Esophagus (tissue), 2 donors: ENCODE results near the gene KRTAP9-1. TPM values are rescaled to one million over a fixed set of nuclear protein-coding genes. Genes with fewer than 3 reads are reported as not detected.
"Not testable (repeated sequence)": the region's sequence is repeated elsewhere in the genome, so short reads cannot be mapped to it uniquely, and the experiment has no call there.

Experiments
- H3K27ac ChIP-seq, 2 donors: one replicate each; pipeline ENCODE4 v1.5.1; 2013; ENCODE audit warnings: low read depth in 2 of 2, mild to moderate bottlenecking in 2 of 2, inconsistent platforms in 1 of 2, low read length in 1 of 2, moderate library complexity in 1 of 2
- H3K27me3 ChIP-seq, 2 donors: one replicate each; pipeline ENCODE4 v1.6.1; 2013; ENCODE audit warnings: low read length in 2 of 2, control low read depth in 1 of 2, mild to moderate bottlenecking in 1 of 2; ENCODE audit not compliant: insufficient read depth in 2 of 2, control insufficient read depth in 1 of 2
- H3K36me3 ChIP-seq, 2 donors: one replicate each; pipeline ENCODE4 v1.6.1; 2013; ENCODE audit warnings: low read length in 1 of 2; ENCODE audit not compliant: control insufficient read depth in 2 of 2, insufficient read depth in 2 of 2
- H3K4me1 ChIP-seq, 2 donors: one replicate each; pipeline ENCODE4 v1.6.1; 2013; ENCODE audit warnings: low read length in 1 of 2; ENCODE audit not compliant: control insufficient read depth in 2 of 2, insufficient read depth in 2 of 2
- H3K4me3 ChIP-seq, 2 donors: one replicate each; pipeline ENCODE4 v1.5.1; 2013; ENCODE audit warnings: low read length in 2 of 2, mild to moderate bottlenecking in 2 of 2, low read depth in 1 of 2, moderate library complexity in 1 of 2
- H3K9me3 ChIP-seq, 2 donors: one replicate each; pipeline ENCODE4 v1.6.1; 2013; ENCODE audit warnings: mild to moderate bottlenecking in 2 of 2, low read depth in 1 of 2, low read length in 1 of 2, moderate library complexity in 1 of 2; ENCODE audit not compliant: control insufficient read depth in 2 of 2, insufficient read depth in 1 of 2
- WGBS, 2 donors: extraction: QIAGEN DNeasy Blood & Tissue Kit; methylation state at CpG; one replicate each; pipeline ENCODE4 v1.1.7; 2013; 5-methylcytosine and 5-hydroxymethylcytosine counted together
- polyA plus RNA-seq, 2 donors: library from polyadenylated mRNA; stranded (reverse); fragments of 200-250 nt; gene quantifications; one replicate each; pipeline ENCODE4 v1.2.3, GENCODE V29; 2013
- donor health status: healthy with polysubstance abuse.
- donor health status: Bipolar disorder and iron deficiency.

KRTAP9-1 gene, protein sequence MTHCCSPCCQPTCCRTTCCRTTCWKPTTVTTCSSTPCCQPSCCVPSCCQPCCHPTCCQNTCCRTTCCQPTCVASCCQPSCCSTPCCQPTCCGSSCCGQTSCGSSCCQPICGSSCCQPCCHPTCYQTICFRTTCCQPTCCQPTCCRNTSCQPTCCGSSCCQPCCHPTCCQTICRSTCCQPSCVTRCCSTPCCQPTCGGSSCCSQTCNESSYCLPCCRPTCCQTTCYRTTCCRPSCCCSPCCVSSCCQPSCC
- not detected for polyA plus RNA-seq

DNA sequence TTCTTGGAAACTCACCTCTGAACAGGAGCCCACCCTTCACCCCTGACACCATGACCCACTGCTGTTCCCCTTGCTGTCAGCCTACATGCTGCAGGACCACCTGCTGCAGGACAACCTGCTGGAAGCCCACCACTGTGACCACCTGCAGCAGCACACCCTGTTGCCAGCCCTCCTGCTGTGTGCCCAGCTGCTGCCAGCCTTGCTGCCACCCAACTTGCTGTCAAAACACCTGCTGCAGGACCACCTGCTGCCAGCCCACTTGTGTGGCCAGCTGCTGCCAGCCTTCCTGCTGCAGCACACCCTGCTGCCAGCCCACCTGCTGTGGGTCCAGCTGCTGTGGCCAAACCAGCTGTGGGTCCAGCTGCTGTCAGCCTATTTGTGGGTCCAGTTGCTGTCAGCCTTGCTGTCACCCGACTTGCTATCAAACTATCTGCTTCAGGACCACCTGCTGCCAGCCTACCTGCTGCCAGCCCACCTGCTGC, at the start of gene KRTAP9-1:
Gene KRTAP9-1 (plus strand): TSS at position 51 of the 482 bp plus-strand sequence. CDS start 0 bp downstream, at position 51.
- H3K27ac ChIP-seq, H3K4me3 ChIP-seq, H3K9me3 ChIP-seq, H3K4me1 ChIP-seq, H3K36me3 ChIP-seq, H3K27me3 ChIP-seq: not testable (repeated sequence)
- WGBS, 2 donors, result 59 to 80% methylated on average over 1 of the region's 1 CpG

- Histone ChIP-seq H3K27ac (no peak within 1 kb of the TSS), H3K36me3 (no peaks in the 10 kb centered on the region), H3K4me1 (no peaks in the 10 kb centered on the region), H3K27me3 (no peaks in the 10 kb centered on the region), H3K4me3 (no peak within 1 kb of the TSS), H3K9me3 (peaks cover 6 to 8% of the 10 kb centered on the region in 2 donors)
- WGBS, 2 donors, result 82 to 83% methylated on average over 6 of the region's 6 CpGs
Observed at GRCh38 chr17:41140360-41141131, 49.1 kb upstream of the KRTAP9-1 start, which contains the start of gene KRTAP4-6. KRTAP4-6 (minus strand) TSS chr17:41140544; CDS start chr17:41140487, 57 bp downstream.

GRCh38 chr17:41141361-41141760, 48.3 kb upstream of the KRTAP9-1 start:
- H3K27me3 ChIP-seq, result no peaks in the 10 kb centered on the region
- H3K4me3 ChIP-seq, result no peak overlapping the region
- H3K9me3 ChIP-seq, result peaks cover 6 to 8% of the 10 kb centered on the region in 2 donors
- H3K4me1 ChIP-seq, result no peaks in the 10 kb centered on the region
- H3K27ac ChIP-seq, result no peak overlapping the region
- no peaks in the 10 kb centered on the region for H3K36me3 ChIP-seq

DNA sequence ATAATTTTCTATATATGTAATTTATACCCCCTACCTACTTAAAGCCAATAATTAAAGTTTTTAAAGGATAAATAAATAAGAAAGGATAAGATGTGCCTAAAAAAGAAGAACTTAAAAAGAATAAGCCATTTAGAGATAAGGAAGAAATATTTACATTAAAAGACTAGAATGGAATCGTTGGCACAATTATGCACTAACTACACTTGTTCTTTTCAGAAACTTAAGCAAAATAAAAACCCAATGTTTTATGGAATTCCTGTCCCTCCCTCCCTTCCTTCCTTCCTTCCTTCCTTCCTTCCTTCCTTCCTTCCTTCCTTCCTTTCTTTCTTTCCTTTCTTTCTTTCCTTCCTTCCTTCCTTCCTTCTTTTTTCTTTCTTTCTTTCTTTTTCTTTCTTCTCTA, 44.8 kb upstream of the KRTAP9-1 start:
- Histone ChIP-seq H3K9me3 (peaks cover 5 to 6% of the 10 kb centered on the region in 2 donors), H3K4me3 (no peak overlapping the region), H3K27ac (no peak overlapping the region), H3K27me3 (no peaks in the 10 kb centered on the region), H3K4me1 (no peaks in the 10 kb centered on the region), H3K36me3 (no peaks in the 10 kb centered on the region)
- WGBS, 2 donors, result 77 to 86% methylated on average over 1 of the region's 1 CpG

DNA sequence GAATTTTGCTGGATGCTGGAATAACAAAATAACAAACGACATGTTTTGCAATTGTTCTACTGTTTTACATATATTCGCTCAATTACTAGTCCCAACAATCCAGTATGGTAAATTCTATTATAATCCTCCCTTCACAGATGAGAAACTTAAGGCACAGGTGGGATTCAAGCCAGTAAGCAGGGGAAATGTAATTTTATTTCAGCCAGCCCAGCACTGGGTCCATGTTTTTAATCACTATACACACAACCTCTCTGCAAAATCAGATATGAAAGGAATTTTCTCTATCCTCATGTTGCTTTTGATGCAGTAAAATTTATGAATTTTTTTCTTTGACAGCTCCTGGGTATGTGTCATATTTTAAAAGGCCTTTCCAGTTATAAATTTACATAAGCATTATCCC, 44.4 kb upstream of the KRTAP9-1 start:
- Histone ChIP-seq H3K27me3 (no peaks in the 10 kb centered on the region), H3K4me3 (no peak overlapping the region), H3K36me3 (no peaks in the 10 kb centered on the region), H3K27ac (no peak overlapping the region), H3K9me3 (peaks cover under 1 to 2% of the 10 kb centered on the region in 2 donors), H3K4me1 (no peaks in the 10 kb centered on the region)
- 91 to 92% methylated on average over 2 of the region's 2 CpGs for WGBS, 2 donors

- H3K27me3 ChIP-seq, result no peaks in the 10 kb centered on the region
- H3K27ac ChIP-seq, result no peak overlapping the region
- no peaks in the 10 kb centered on the region for H3K36me3 ChIP-seq
- 91 to 97% methylated on average over 2 of the region's 2 CpGs for WGBS, 2 donors
- no peak overlapping the region for H3K4me3 ChIP-seq
- H3K4me1 ChIP-seq, result no peaks in the 10 kb centered on the region
- peaks cover 0 to 2% of the 10 kb centered on the region in 2 donors for H3K9me3 ChIP-seq
Observed at GRCh38 chr17:41147531-41148204, 42.0 kb upstream of the KRTAP9-1 start.

GRCh38 chr17:41148971-41149651, 40.6 kb upstream of the KRTAP9-1 start:
- WGBS, 2 donors, result 77 to 87% methylated on average over 10 of the region's 10 CpGs
- H3K9me3 ChIP-seq, H3K27me3 ChIP-seq, H3K36me3 ChIP-seq, H3K4me3 ChIP-seq, H3K27ac ChIP-seq, H3K4me1 ChIP-seq: not testable (repeated sequence)

DNA sequence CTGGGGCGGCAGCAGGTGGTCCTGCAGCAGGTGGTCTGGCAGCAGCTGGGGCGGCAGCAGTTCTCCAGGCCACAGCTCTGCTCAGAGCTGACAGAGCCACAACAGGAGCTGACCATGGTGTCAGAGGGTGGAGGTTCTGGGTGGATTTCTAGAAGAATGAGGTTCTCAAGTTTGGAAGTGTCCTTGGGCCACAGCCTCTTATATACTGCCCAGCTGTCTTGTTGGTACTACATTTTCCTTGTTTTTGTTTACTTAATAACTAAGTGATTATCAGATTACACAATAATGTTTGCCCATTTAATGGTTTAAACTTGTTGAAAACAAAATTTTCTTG, 40.1 kb upstream of the KRTAP9-1 start, which contains the start of gene KRTAP4-5:
Gene KRTAP4-5 (minus strand): TSS at position 174 of the 334 bp plus-strand sequence. CDS start 58 bp downstream, at position 116.
- Histone ChIP-seq H3K4me3 (no peak within 1 kb of the TSS), H3K9me3 (no peaks in the 10 kb centered on the region), H3K36me3 (no peaks in the 10 kb centered on the region), H3K27me3 (peaks cover 0 to 3% of the 10 kb centered on the region in 2 donors), H3K4me1 (no peaks in the 10 kb centered on the region), H3K27ac (no peak within 1 kb of the TSS)
- 52 to 64% methylated on average over 2 of the region's 2 CpGs for WGBS, 2 donors

DNA sequence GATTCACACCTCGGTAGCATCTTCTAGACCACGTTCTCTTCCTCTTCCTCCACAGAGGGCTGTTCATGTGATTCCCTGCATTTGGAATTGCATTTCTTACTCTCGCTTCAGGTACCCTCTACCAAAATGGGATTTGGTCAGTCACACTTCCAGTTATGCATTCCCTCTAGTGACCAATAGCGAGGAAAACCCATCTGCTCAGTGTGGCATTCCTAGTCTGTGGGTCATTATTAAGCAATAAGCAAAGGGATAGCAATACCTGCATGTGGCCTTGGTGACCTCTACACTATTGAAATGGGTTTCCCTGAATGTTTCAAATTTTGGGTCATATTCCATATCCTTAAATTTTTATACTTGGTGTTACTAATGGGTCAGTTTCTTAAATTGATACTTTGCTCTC, 39.7 kb upstream of the KRTAP9-1 start:
- Histone ChIP-seq H3K27ac (no peak overlapping the region), H3K4me1 (no peaks in the 10 kb centered on the region), H3K4me3 (no peak overlapping the region), H3K27me3 (peaks cover 0 to 3% of the 10 kb centered on the region in 2 donors), H3K9me3 (no peaks in the 10 kb centered on the region), H3K36me3 (no peaks in the 10 kb centered on the region)
- WGBS, 2 donors, result 82 to 88% methylated on average over 4 of the region's 4 CpGs
